H54 (cell line): ENCODE data around the gene ATF6.
A peak's percentile ranks its signal among the peaks of the same experiment; 100 is the strongest.

ENCODE experiments used
- DNase-seq: peaks from one replicate; pipeline ENCODE4 v3.0.0; 2011; ENCODE audit warnings: low spot score, mixed read lengths; ENCODE audit not compliant: insufficient read length
- FAIRE-seq: peaks from 3 replicates; lab custom pipeline; 2011; peaks lifted over from hg19 to GRCh38; lab: Jason Lieb, UNC
- POLR2A ChIP-seq: IDR thresholded peaks from 2 replicates; pipeline ENCODE4 v1.6.1; 2011; ENCODE audit warnings: low read depth, mild to moderate bottlenecking, low read length

Gene ATF6

GRCh38 chr1:161928056-161928455 lies 161.9 kb downstream of the ATF6 start:
- no peak for FAIRE-seq
- no peak for DNase-seq
- TF ChIP-seq POLR2A = no peak

GRCh38 chr1:161929137-161929536 lies 163.0 kb downstream of the ATF6 start:
- no peak for TF ChIP-seq POLR2A
- DNase-seq (no peak), FAIRE-seq (no peak)

DNA sequence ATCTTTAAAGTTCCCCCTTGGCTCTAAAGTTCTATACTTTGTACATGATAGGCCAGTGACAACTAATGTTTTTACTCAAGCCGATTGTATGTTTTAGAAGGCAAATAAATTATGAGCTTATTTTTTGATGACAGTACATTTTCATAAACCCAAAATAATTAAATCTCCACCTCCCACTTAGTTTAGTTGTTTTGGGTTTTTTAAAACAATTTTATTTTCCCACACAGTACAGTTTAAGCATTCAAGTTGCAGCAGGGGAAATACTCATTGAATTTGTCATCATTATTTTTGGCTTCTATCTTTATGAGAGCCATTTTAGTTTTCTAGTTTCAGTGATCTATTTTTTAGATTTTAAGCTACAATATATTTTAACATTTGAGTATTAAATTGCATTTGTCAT lies 163.9 kb downstream of the ATF6 start:
- FAIRE-seq = peak; percentile 66
- no peak for DNase-seq
- TF ChIP-seq POLR2A = no peak

DNA sequence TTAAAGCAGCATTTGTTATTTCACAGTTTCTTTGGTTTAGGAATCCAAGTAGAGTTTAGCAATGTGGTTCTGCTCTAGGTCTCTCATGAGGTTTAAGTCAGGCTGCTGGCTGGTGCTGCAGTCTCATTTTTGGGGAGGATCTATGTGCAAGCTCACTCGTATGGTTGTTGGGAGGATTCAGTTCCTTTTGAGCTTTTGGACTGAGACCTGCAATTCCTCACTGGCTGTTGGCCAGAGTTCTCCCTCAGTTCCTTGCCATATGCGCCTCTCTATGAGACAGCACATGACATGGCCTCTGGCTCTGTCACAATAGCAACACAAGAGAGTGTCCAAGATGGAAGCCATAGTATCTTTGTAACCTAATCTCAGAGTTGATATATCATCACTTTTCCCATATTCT lies 166.5 kb downstream of the ATF6 start:
- TF ChIP-seq POLR2A = no peak
- no peak for DNase-seq
- no peak for FAIRE-seq

- FAIRE-seq = no peak
- no peak for TF ChIP-seq POLR2A
- DNase-seq = no peak
Measured at GRCh38 chr1:161933592-161934588, 167.8 kb downstream of the ATF6 start.

- TF ChIP-seq POLR2A = no peak
- DNase-seq = no peak
- FAIRE-seq = no peak
Measured at GRCh38 chr1:161935264-161935663, 169.1 kb downstream of the ATF6 start.

GRCh38 chr1:161936786-161937185 lies 170.7 kb downstream of the ATF6 start:
- no peak for FAIRE-seq
- no peak for DNase-seq
- TF ChIP-seq POLR2A = no peak

DNA sequence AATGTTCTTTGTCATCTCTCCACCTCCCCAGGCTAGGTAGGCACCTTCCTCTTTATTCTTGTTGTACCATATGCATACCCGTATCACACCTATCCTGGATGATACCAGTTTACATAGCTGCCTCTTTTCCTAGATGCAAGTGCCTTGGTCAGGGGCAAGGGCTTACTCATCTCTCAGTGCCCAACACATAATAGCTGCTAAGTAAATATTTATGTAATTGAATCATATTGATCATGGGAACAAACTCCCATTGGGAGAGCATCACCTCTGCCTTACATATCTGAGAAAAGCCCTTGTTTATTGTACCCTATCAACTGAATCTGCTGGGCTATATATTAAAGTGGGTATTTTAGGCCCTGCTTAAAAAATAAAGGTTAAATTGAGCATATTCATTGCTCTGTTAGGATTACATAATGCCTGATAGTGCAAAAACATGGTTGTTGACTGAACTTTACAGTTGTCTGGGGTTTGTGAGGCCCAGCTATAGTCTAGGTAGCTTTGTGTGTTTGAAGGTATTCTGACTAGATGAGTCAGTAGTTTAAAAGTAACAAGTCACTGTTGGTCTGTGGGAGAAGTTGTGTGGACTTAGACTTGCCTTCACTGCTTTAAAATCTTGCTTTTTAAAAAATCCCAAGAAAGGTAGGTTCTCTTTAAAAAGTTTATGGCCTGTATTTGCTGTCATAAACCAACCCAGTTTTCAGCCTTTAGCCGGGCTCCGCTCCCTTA lies 174.9 kb downstream of the ATF6 start:
- FAIRE-seq = no peak
- TF ChIP-seq POLR2A = no peak
- DNase-seq = no peak

GRCh38 chr1:161941726-161942436 lies 175.8 kb downstream of the ATF6 start:
- no peak for TF ChIP-seq POLR2A
- DNase-seq (no peak), FAIRE-seq (no peak)

- no peak for TF ChIP-seq POLR2A
- no peak for DNase-seq
- FAIRE-seq = no peak
Measured at GRCh38 chr1:161943737-161944136, 177.6 kb downstream of the ATF6 start.

- TF ChIP-seq POLR2A = no peak
- no peak for DNase-seq
- no peak for FAIRE-seq
Measured at GRCh38 chr1:161944381-161944780, 178.3 kb downstream of the ATF6 start.

DNA sequence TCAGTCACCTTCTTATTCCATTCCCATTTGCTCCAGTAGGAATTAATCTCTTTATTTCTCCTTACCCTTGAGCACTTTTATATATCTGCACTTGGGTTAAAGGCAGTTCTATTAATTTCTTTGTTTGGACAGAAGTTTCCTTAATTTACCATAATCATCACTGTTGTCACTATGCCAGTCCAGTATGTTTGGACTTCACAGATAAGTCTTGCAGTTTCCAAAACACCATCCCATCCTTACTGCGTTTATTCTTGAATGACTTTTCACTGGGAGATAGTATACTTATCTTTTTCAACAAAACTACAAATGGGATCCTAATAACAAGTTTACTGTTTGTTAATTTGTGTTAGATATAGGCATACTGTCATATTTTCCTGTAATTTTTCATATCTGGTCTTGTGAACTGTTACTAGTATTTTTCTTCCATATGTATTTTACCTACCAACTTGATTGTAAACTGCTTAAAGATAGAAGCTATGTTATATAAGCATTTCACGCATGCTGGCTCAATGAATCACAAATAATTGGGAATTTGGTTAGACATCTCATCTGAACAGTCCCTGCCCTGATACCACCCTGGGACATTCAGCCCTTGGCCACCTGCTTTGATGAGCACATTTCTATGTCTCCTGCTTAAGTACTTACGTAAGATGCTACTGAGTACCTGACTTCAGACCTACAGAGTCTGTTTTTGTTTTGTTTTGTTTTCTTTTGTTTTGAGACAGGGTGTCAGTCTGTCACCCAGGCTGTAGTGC lies 179.4 kb downstream of the ATF6 start:
- FAIRE-seq = no peak
- TF ChIP-seq POLR2A = no peak
- no peak for DNase-seq
